Fibroblast of skin of left quadriceps (primary cell): ENCODE measurements around the gene ITLN2.
"Not testable (repeated sequence)": the region's sequence is repeated elsewhere in the genome, so short reads cannot be mapped to it uniquely, and the experiment has no call there.

Source experiments
- DNase-seq, 2 experiments: peaks; one replicate each; pipeline ENCODE4 v3.0.0-alpha.2; 2013; ENCODE audit warnings: low read depth in 2 of 2

The ITLN2 gene

DNA sequence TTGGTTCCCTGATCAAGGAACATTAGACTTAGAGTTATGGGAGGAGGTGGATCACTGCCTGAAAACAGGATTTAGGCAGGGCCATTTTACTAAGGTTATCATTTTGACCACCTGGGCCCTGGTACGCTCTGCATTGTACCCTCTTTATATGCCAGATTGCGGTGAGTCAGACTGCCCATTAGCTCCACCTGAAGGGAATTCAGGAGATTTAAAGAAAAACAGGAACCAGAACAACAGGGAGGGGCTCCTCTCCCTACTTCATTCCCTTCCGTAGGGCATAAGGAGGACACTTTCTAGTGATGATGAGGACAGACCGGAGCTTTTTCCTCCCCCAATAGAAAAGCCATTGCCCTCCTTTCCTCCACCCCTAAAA is 49.0 kb downstream of the ITLN2 start:
- DNase-seq, result no peak

DNA sequence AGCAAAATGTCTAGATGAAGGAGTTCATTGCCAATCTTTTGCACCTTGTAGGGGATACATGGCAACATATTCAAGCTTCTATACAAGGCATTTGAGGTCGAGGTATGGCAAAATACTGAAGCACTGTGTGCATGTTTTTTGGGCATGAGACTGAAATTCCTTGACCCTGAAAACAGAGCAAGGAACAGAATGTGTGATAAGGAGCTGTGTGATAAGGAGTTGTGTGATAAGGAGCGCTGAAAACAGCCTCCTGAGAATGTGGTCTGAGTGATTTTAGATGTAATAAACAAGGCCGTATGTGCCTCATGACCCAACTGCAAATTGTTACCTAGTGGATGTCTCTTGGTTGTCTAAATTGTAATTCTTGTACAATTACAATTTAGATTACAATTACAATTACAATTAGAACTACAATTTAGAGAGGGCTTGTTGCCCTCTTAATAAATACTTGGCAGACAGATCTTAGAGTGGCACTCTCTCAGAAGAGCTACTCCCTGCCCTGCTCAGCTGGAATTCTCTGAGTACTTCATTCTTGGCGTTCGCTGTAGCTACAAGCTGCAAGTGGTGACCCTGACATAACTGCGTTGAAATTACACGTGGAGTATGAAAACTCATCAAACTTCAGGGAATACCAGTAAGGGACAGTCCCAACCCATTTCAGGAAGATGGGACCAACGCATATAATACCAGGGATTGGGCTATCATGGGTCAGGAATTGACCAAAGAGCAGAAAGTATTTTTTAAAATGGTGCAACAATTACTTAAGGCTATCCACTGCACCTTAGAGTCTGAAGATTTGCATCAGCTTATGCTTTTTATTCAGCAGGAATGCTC is 49.6 kb downstream of the ITLN2 start:
- DNase-seq, result no peak

- not testable (repeated sequence) for DNase-seq
These were observed 52.4 kb downstream of the ITLN2 start for GRCh38 chr1:160902251-160902650.

DNA sequence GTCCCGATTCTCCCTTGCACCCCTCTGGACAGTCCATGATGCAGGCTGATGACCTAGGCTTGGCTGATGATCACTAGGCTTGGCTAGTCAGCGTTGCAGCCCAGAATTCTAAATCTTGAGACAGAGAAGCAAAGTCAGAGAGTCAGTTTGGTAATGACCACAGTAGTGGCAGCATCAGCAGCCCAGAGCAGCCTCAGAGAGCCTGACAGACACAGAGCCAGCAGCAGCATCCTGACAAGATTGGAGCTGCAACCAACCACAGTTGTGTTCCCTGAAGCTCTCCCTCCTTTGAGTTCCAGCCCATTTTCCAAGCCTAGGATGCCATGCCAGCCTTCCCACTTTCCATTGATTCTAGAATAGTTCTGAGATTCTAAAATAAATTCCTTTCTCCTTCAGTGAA is 52.8 kb downstream of the ITLN2 start:
- no peak for DNase-seq

DNA sequence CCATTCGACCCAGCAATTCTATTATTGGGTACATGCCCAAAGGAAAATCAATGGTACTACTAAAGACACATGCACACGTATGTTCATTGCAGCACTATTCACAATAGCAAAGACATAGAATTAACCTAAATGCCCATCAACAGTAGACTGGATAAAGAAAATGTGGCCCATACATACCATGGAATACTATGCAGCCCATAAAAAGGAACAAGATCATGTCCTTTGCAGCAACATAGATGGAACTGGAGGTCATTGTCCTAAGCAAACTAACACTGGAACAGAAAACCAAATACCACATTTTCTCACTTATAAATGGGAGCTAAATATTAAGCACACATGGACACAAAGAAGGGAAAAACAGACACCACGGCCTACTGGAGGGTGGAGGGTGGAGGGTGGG is 53.9 kb downstream of the ITLN2 start:
- DNase-seq, result not testable (repeated sequence)
